GM21576 (cell line): ENCODE measurements around the gene IFIT1B.

Experiments used
- ATAC-seq: cut with Tn5 transposase; IDR thresholded peaks from one replicate; pipeline ENCODE4 v1.9.1; 2021; ENCODE audit warnings: mild to moderate bottlenecking, moderate library complexity; ENCODE audit not compliant: unreplicated experiment

The IFIT1B gene

DNA sequence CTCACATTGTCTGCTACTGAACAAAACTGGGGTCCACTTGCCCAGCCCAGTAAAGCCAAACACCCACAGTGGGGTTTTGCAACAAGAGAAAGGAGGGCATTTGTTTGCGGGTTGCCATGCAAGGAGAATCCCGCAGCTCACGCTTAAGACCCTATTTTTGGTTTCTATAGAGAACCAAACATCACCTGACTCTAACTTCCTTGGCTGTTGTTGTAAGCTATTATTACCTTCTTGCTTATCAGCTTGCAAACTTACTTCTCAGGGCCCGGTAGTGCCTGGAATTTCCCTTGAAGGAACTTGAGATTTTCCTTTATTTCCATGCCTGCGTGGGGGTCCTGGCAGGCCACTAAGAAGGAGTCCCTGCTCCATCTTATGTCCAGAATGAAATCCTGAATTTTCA, 29.4 kb upstream of the IFIT1B start:
- no peak for ATAC-seq

GRCh38 chr10:89348975-89349374, 28.9 kb upstream of the IFIT1B start:
- no peak for ATAC-seq

DNA sequence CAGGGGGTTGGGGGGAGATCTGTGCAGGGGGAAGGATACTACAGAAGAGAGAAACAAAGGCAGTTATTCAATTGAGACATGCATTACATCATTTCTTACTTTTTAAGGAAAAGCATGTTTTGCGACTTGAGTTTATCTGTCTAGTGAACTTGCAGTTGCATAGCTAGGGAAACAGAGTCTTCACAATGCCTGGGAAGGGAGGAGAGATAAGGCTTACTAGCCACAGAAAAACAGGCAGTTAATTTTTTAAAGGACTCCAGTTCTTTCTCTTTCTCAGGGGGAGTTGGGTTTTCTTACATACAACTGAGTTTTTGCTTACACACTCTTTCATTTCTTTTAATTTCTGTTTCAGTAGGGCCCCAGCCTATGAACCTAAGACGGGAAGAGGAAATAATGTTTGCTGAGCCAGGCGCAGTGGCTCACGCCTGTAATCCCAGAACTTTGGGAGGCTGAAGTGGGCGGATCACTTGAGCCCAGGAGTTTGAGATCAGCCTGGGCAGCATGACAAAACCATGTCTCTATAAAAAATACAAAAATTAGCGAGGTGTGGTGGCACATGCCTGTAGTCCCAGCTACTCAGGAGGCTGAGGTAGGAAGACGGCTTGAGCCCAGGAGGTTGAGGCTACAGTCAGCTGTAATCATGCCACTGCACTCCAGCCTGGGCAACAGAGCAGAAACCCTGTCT, 27.1 kb upstream of the IFIT1B start:
- peak; percentile 33 for ATAC-seq

GRCh38 chr10:89351412-89351779, 26.5 kb upstream of the IFIT1B start:
- ATAC-seq, result peak; percentile 76

GRCh38 chr10:89351780-89352597, 25.9 kb upstream of the IFIT1B start:
- peak; percentile 36 for ATAC-seq

- ATAC-seq, result no peak
Measured at GRCh38 chr10:89352802-89353201, 25.1 kb upstream of the IFIT1B start.

DNA sequence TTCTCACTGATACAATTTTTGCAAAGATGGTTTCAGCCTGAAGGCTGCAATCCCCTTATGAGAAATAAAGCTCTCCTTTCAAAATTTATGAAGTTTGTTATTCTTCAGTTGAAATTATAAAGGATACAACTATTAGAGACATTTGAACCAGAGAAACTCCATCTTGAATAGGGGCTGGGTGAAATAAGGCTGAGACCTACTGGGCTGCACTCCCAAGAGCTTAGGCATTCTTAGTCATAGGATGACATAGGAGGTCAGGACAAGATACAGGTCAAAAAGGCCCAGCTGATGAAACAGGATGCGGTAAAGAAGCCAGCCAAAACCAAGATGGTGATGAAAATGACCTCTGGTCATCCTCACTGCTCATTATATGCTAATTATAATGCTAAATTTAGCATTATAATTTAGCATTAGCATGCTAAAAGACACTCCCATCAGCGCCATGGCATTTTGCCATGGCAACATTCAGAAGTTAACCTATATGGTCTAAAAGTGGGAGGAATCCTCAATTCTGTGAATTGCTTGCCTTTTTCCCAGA, 22.4 kb upstream of the IFIT1B start:
- no peak for ATAC-seq

DNA sequence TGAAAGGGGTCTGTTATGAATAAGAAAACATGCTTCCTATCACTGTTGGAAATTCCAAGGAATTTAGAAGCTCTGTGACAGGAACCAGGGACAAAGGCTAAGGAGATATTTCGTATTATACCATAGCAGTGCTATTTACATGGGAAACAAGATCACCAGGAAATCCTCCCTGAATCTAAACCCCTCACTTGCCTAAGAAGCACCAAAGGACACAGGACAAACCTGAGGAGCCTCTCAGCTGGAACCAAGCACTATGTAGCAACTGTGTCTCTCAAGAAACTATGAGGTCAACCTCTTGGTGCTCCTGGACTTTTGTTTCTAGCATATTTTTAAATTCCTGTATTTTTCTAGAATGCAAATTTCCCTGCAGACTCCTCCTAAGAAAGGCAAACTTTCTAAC, 20.8 kb upstream of the IFIT1B start:
- no peak for ATAC-seq

DNA sequence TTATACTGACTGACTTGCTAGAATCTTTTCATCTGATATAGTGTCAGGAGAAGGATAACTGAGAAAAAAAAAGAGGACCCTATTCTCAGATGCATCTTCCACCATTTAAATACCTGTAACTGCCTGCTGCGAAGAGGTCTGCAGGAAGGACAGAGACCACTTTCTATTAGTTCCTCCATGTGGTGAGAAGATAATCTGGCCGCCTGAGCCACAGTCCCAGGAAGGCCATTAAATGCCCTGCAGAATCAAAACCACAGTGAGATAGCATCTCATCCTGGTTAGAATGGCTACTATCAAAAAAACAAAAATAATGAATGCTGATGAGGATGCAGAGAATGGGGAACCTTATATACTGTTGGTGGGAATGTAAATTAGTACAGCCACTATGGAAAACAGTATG, 19.9 kb upstream of the IFIT1B start:
- no peak for ATAC-seq

DNA sequence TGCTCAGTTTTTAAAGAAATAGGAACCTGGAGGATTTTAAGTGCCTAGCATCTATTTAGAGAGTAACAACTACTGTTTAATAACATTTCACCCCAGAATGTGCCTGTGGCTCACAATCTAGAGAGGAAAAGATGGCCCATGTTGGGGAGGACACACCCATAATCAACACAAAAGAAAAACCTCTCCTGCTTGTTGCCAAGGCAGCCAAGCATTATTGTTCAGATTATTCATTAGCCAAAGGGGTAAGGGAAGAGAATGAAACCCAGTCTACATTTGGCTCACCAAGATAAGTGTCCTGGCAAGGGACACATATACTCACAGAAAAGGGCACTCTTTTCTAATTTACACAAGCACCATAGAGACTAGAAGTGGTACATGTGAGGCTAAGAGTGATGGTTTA, 17.7 kb upstream of the IFIT1B start:
- ATAC-seq, result no peak

GRCh38 chr10:89362929-89363328, 14.9 kb upstream of the IFIT1B start:
- no peak for ATAC-seq

GRCh38 chr10:89363729-89364442, 14.0 kb upstream of the IFIT1B start:
- ATAC-seq, result no peak

- ATAC-seq, result no peak
Measured at GRCh38 chr10:89364531-89364930, 13.3 kb upstream of the IFIT1B start.

- peak; percentile 71 for ATAC-seq
Measured at GRCh38 chr10:89367529-89367928, 10.3 kb upstream of the IFIT1B start.

- ATAC-seq, result no peak
Measured at GRCh38 chr10:89368129-89368528, 9.7 kb upstream of the IFIT1B start.

DNA sequence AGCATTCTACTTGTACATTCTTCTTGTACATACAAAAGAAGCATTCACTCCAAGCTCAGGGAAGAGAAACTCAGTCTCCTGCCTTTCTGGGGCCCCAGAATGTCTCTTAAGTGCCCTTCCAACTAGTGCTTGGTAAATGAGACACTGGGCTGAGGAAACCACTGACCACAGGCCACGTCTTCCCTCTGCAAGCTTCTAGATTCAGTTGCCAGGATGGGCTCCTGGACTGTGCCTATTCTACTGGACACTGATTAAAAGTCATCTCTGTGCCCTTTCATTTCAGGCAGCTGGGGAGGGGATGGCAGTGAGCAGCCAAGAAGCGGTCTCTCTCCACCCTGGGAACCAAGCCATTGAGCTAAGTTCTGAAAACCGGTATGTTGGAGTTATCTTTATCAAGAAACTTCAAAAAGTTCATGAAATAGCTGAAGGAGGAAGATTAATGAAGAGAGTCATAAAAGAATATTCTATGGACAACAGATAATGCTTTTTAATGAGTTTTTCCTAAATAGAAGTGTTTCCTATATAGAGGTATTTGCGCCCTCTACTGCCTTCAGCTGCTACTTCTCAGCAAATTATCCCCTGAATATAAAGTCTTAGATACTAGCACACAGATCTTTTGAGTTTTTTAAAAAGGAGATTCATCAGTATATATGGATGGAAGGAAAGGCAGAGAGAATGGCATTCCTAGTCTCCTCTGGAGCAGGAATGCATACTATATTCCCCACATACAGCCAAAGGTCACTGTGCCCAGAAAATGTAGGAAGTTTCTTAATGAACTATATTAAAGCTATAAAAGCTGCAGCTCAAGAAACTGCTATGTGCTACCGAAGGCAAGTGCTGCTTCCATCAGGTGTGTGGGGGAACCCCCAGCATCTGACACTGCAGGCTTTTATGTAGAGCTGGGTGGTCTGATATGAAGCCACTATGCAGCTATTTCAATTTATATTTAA, 8.4 kb upstream of the IFIT1B start:
- ATAC-seq, result no peak

- ATAC-seq, result no peak
Measured at GRCh38 chr10:89371079-89371478, 6.8 kb upstream of the IFIT1B start.

- no peak for ATAC-seq
Measured at GRCh38 chr10:89371987-89372386, 5.9 kb upstream of the IFIT1B start.

DNA sequence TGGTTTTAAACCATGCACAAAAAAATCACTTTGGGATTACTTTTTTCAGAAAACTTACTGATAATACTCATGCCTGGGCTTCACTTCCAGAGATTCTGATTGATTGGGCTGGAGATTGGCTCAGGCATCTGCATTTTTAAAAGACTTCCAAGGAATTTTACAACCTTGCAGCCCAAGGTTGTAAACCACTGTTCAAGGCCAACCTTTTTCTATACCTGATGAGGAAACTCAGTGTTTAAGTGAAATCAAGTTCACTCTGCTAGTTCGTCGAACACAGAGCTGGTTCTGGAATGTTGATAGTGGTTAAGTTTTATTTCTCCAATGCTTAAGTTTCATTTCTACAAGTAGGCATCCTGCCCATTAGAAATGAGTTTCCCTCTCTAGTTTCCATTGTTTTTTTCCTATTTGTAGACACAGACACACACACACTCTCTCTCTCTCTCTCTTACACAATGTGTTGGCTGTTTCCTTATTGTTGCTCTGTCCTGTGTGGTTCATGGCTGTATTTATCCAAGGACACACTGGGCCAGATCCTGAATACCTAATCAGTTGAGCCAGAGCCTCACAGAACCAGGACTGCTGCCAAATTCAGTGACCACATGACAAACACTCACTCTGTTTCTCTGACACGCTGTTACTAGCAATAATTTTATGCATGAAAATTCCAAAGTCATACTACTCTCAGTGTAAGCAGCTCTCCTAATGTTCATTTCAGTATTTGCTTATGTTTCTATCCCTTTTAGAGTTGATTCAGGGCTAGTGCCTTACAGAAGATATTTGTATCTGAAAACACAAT, 3.7 kb upstream of the IFIT1B start:
- no peak for ATAC-seq

GRCh38 chr10:89374713-89375141, 3.1 kb upstream of the IFIT1B start:
- ATAC-seq, result no peak
